HG02973 (cell line): ENCODE data around the gene ELF1.
"Not testable (repeated sequence)": the region's sequence is repeated elsewhere in the genome, so short reads cannot be mapped to it uniquely, and the experiment has no call there.

Source experiments
- ATAC-seq: cut with Tn5 transposase; IDR thresholded peaks from one replicate; pipeline ENCODE4 v1.9.1; 2021; ENCODE audit warnings: moderate library complexity; ENCODE audit not compliant: unreplicated experiment

ELF1 gene

DNA sequence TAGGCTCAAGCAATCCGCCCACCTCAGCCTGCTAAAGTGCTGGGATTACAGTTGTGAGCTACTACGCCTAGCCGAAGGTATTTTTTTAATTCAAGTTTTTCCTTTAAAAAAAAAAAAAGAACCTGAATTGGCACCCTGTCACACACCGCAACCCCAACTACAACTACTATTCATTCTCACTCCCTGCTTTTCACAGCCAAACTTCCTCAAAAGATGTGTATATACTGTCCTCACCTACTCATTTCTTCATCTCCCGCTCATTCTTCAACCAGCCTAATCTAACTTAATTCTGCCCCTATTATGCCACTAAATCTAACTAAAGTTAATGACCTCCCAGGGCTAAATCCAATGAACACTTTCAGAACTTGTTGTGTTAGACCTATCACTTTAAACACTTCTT is 29.5 kb upstream of the ELF1 start:
- no peak for ATAC-seq

GRCh38 chr13:41042419-41042818 is 23.3 kb upstream of the ELF1 start:
- ATAC-seq = not testable (repeated sequence)

GRCh38 chr13:41040584-41041334 is 21.6 kb upstream of the ELF1 start:
- ATAC-seq = no peak

GRCh38 chr13:41039746-41040145 is 20.6 kb upstream of the ELF1 start:
- no peak for ATAC-seq

DNA sequence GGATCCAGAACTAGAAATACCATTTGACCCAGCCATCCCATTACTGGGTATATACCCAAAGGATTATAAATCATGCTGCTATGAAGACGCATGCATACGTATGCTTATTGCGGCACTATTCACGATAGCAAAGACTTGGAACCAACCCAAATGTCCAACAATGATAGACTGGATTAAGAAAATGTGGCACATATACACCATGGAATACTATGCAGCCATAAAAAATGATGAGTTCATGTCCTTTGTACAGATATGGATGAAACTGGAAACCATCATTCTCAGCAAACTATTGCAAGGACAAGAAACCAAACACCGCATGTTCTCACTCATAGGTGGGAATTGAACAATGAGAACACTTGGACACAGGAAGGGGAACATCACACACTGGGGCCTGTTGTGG is 17.4 kb upstream of the ELF1 start:
- not testable (repeated sequence) for ATAC-seq

GRCh38 chr13:41034881-41035280 is 15.8 kb upstream of the ELF1 start:
- no peak for ATAC-seq

DNA sequence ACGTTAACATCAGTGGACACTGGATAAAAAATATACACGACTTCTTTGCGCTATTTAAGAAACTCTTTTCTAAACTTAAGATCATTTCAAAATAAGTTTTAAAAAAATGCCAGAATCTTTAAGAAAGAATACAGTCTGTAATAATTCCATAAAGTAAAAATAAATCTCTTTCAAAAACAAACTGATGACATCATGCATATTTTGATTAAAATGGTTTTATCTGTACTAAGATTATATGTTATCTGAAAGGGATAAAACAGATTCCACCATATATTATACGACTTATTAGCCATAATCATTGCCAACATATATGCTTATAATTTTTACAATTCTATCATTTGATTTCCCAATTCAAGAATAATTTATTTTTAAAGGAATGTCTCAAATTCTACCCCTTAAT is 15.3 kb upstream of the ELF1 start:
- no peak for ATAC-seq

DNA sequence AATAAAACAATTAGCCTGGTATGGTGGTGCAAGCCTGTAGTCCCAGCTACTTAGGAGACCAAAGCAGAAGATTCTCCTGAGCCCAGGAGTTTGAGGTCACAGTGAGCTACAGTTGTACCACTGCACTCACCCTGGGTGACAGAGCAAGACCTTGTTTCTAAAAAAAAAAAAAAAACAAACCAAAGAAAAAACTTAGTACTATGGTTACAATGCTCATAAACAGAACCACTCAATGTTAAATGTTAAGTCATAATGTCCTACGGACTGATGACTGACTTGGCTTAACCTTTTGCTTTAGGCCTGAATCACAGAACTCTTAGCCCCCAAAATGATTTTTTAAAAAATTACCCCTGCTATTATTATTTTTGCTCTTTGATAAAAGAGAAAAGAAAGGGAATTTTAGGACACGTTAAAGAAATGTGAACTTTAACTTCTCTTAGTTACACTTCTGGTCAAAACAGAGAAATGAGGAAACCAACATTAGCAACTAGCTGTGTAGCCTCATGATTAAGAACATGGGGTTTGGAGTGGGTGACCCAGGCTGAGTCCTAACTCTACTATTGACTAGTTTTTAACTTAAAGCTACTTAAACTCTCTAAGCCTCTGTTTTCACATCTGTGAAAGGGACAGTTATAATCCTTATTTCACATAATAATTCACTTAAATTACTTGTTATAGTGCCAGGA is 13.7 kb upstream of the ELF1 start:
- no peak for ATAC-seq

- no peak for ATAC-seq
Observed at GRCh38 chr13:41029629-41030028, 10.5 kb upstream of the ELF1 start.

- no peak for ATAC-seq
Observed at GRCh38 chr13:41028051-41028450, 8.9 kb upstream of the ELF1 start.

DNA sequence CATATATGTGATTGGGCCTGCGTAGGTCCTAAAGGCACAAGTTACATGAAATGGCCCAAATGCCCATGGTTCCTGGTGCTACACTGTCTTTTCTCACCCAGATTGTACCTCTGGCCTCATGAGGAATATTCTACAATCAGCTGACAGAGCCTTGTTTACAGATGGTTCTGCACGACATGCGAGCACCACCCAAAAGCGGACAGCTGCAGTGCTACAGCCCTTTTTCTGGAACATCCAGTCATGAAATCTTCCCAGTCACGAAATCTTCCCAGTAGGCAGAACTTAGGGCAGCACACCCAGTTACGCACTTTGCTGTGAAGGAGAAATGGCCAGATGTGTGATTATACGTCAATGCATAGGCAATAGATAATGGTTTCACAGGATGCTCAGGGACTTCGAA is 7.7 kb upstream of the ELF1 start:
- no peak for ATAC-seq

DNA sequence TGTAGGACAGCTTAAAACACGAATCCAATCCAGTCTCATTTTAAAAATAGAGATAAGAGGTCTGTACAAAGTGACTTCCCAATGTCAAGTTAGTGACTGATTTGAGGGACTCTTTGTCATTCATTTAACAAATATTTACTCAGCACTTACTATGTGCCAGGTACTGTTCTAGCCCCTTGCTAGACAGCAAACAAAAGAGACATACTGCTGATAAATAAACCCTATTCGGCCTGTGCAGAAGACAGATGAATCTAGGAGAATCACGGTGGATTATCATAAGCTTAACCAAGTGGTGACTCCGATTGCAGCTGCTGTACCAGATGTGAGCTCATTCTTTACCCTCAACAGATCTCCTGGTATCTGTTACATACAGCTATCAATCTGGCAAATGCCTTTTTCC is 6.4 kb upstream of the ELF1 start:
- no peak for ATAC-seq

DNA sequence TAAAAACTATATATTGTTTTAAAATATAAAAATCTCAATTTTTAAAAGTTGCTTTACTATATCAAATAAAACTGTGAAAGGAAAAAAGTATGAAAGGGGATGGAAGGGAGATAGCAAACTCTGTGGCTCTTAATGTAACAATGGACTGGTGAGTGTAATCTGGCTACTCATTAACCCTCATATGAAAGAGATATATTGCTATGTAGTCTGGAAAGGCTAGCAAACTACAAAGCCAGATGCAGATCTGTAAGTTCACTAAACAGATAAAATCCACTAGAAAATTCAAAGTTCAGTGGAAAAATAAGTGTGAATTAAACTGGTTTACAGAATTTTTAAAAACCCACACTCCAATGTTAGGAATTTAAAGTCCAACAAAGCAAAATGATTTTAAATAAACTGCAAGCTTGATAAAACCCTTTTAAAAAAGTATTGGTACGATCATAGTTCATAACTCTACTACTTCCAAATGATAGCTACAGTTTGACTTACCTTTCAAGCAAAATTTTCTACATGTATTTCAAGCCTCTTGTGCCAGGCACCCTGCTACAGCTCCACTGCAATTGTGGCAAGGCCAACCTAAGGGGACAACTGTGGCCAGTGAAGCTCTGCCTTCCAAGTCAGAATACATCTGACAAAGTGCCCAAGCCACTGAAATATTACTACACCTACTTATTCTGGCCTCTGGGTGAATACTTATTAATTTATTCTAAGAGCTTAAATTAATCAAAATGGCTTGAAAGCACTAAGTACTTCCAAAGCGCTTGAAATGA is 647 bp upstream of the ELF1 start:
- ATAC-seq = peak; percentile 34

DNA sequence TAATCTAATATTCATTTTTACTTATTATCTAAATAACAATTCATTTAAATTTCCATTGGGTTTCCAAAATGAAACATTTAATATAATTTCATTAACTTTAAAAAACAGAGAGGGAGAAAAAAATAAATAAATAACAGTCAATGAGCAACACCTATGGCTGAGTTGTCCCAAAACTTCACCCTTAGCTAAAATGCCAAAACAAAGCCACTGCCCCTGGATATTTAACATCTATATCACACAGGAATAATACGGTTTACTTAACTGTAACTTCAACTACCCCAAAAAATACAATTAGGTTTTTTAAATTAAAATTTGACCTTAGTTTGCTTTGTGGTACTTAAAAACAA is 541 bp downstream of the ELF1 start:
- ATAC-seq = no peak

- no peak for ATAC-seq
Observed at GRCh38 chr13:41017817-41018601, 1.1 kb downstream of the ELF1 start.

GRCh38 chr13:41017159-41017558 is 2.0 kb downstream of the ELF1 start:
- ATAC-seq = no peak

GRCh38 chr13:41015920-41016319 is 3.2 kb downstream of the ELF1 start:
- ATAC-seq = no peak

DNA sequence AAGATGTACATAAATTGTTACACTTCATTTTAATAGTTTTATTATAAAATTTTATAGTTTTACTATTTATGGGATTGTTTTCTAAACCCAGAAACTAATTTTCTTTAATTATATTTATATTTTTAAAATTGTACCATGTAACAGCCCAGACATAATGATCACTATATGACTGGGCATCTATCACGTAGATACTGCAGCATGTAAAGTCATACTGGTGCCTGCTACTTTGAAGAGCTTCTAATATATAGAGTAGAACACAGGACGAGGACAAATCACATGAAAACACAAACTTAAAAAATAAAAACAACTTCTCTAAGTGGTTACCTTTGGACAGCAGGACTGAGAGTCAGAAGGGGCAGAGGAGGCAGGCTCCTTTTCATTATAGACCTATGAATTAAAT is 5.3 kb downstream of the ELF1 start:
- ATAC-seq = no peak

- no peak for ATAC-seq
Observed at GRCh38 chr13:41012536-41012935, 6.6 kb downstream of the ELF1 start.

DNA sequence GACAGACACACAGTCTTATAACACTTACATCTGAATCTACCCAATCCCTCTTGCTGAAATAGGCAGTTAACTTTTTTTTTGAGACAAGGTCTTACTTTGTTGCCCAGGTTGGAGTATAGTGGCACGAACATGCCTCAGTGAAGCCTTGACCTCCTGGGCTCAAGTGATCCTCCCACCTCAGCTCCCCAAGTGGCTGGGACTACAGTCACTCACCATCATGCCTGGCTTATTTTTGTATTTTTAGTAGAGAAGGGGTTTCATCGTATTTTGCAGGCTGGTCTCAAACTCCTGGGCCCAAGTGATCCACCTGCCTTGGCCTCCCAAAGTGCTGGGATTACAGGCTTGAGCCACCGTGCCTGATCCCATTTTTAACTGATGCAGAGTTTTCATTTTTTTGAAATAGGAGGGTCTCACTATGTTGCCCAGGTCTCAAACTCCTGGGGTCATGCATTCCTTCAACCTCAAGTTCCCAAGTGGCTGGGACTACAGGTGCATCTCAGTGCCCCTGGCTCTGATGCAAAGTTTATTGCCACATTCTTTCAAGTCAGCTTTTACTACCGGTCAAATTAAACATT is 7.6 kb downstream of the ELF1 start:
- no peak for ATAC-seq
